T-cell (primary cell): Measurements from ENCODE around the gene CDC42BPB. TPM values are rescaled to one million over a fixed set of nuclear protein-coding genes. Genes with fewer than 3 reads are reported as not detected.

ENCODE experiments used
- ATAC-seq, 4 experiments: fragments of 200-7000 bp in 3 of 4; fragments of 150-1000 bp in 1 of 4; cut with Tn5 transposase; replicated peaks in 1 of 4; 1 replicate in 3 of 4; 2 replicates in 1 of 4; pipeline ENCODE4 v1.10.0; 2021; ENCODE audit warnings: moderate library complexity in 3 of 4, mild to moderate bottlenecking in 2 of 4, moderate number of reproducible peaks in 1 of 4
- CTCF ChIA-PET, 2 donors: fragments of 300-600 bp; sonication (Branson Sonifier 250); formaldehyde crosslinking; loops; one replicate each; lab custom pipeline; 2022; ENCODE audit warnings: antibody characterized with exemption in 2 of 2; lab: Charles Lee
- POLR2A ChIA-PET, 2 donors: fragments of 300-600 bp; sonication (Branson Sonifier 250); formaldehyde crosslinking; loops; one replicate each; lab custom pipeline; 2022; ENCODE audit warnings: antibody characterized with exemption in 2 of 2; lab: Charles Lee
- DNase-seq, 35 experiments: peaks; one replicate each; pipeline versions ENCODE4 v3.0.0 to v3.0.0-alpha.2; 2013 to 2023
- H3K27ac ChIP-seq: one replicate; pipeline ENCODE4 v1.5.1; 2013; ENCODE audit warnings: low read length
- H3K27me3 ChIP-seq, 2 experiments: replicated peaks in 1 of 2; 1 replicate in 1 of 2; 2 replicates in 1 of 2; pipeline versions ENCODE4 v1.6.1 to v1.7.0; 2013; ENCODE audit warnings: low read length in 1 of 2, mixed read lengths in 1 of 2; ENCODE audit not compliant: control insufficient read depth in 2 of 2, insufficient read depth in 2 of 2; ENCODE audit errors: extremely low read depth in 1 of 2
- H3K36me3 ChIP-seq, 2 donors: 1 replicate in 1 of 2; 2 replicates in 1 of 2; pipeline versions ENCODE4 v1.6.1 to v1.7.0; 2013; ENCODE audit warnings: low read length in 1 of 2; ENCODE audit not compliant: control insufficient read depth in 2 of 2, insufficient read depth in 1 of 2; ENCODE audit errors: extremely low read depth in 1 of 2
- H3K4me1 ChIP-seq, 2 experiments: 1 replicate in 1 of 2; 2 replicates in 1 of 2; pipeline versions ENCODE4 v1.6.1 to v1.7.0; 2013; ENCODE audit warnings: low read length in 2 of 2, mixed read lengths in 1 of 2; ENCODE audit not compliant: insufficient read depth in 2 of 2, control insufficient read depth in 1 of 2; ENCODE audit errors: extremely low read depth in 1 of 2
- H3K4me3 ChIP-seq, 2 donors: 1 replicate in 1 of 2; 2 replicates in 1 of 2; pipeline versions ENCODE4 v1.5.1 to v1.7.0; 2013; ENCODE audit warnings: mild to moderate bottlenecking in 2 of 2, low read length in 1 of 2, moderate library complexity in 1 of 2; ENCODE audit not compliant: control insufficient read depth in 1 of 2; ENCODE audit errors: extremely low read depth in 1 of 2
- H3K9me3 ChIP-seq: 2 replicates; pipeline ENCODE4 v1.7.0; 2013
- H3K27ac Mint-ChIP-seq, 2 donors: one replicate each; pipeline ENCODE4 v1.8.0; 2020 to 2021; ENCODE audit warnings: mild to moderate bottlenecking in 2 of 2, mixed read lengths in 2 of 2
- H3K27me3 Mint-ChIP-seq, 2 donors: one replicate each; pipeline ENCODE4 v1.8.0; 2021 to 2022; ENCODE audit warnings: mixed read lengths in 2 of 2
- H3K36me3 Mint-ChIP-seq: one replicate; pipeline ENCODE4 v1.8.0; 2021; ENCODE audit warnings: mixed read lengths
- H3K4me1 Mint-ChIP-seq, 3 donors: one replicate each; pipeline ENCODE4 v1.8.0; 2020 to 2022; ENCODE audit warnings: mixed read lengths in 3 of 3, mild to moderate bottlenecking in 1 of 3
- H3K4me3 Mint-ChIP-seq, 3 donors: one replicate each; pipeline ENCODE4 v1.8.0; 2020 to 2022; ENCODE audit warnings: mild to moderate bottlenecking in 3 of 3, mixed read lengths in 3 of 3, moderate library complexity in 3 of 3
- H3K9me3 Mint-ChIP-seq, 3 donors: one replicate each; pipeline ENCODE4 v1.8.0; 2020 to 2022; ENCODE audit warnings: mixed read lengths in 3 of 3
- WGBS: methylation state at CpG from one replicate; pipeline ENCODE4 v1.1.5; 2013; ENCODE audit warnings: missing lambda C conversion rate; ENCODE audit not compliant: insufficient coverage; 5-methylcytosine and 5-hydroxymethylcytosine counted together
- total RNA-seq, 35 experiments: library from RNA in 6 of 35; stranded (reverse) in 6 of 35; fragments of 120-200 nt in 1 of 35; gene quantifications; one replicate each; pipeline versions ENCODE4 v1.2.1 to v1.2.4 and lab custom pipeline; 2013 to 2026

Gene CDC42BPB
- total RNA-seq, 5 donors from 2014 or later (not counting 1 experiment from before 2014, with no cell fraction given) = 5.3 to 17.5 (median 11.2) TPM

GRCh38 chr14:102998393-102998792 is 59.0 kb downstream of the CDC42BPB start:
- no peaks in the 10 kb centered on the region for H3K4me1 ChIP-seq
- Mint-ChIP-seq H3K36me3 (peaks cover 4% of the 10 kb centered on the region), H3K9me3 (no peaks in the 10 kb centered on the region), H3K27me3 (no peaks in the 10 kb centered on the region), H3K4me3 (no peak overlapping the region), H3K27ac (no peak overlapping the region), H3K4me1 (no peaks in the 10 kb centered on the region)
- POLR2A ChIA-PET = no interaction called here
- H3K27me3 ChIP-seq = peaks cover 0 to 15% of the 10 kb centered on the region in 2 experiments
- no peak overlapping the region for H3K4me3 ChIP-seq
- CTCF ChIA-PET = no interaction called here
- no peak overlapping the region for H3K27ac ChIP-seq
- H3K9me3 ChIP-seq = no peaks in the 10 kb centered on the region
- no peak for DNase-seq
- WGBS = 86% methylated on average over 4 of the region's 6 CpGs
- H3K36me3 ChIP-seq = no peaks in the 10 kb centered on the region
- ATAC-seq = no peak

DNA sequence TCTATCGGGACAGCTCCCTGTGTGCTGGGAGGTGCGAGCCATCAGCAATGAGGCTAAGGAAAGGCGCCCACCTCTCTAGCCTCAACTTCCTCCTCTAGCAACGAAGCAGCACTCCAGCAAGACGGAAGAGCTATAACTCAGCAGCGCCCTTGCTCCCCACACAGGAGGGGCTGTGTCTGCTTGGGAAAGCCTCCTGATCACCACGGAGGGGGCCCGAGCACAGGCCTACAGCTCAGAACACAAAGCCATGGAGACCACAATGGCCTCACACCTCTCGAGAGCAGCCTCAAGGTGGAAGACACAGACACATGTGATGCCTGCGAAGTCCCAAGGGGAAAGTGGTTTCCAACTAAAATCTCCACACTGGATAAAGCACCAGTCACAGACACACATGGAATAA is 60.4 kb downstream of the CDC42BPB start:
- no peak overlapping the region for H3K27ac Mint-ChIP-seq

GRCh38 chr14:102994689-102995088 is 62.7 kb downstream of the CDC42BPB start:
- DNase-seq (no peak), ATAC-seq (no peak)
- no peak overlapping the region for H3K4me3 ChIP-seq
- Mint-ChIP-seq H3K4me1 (no peaks in the 10 kb centered on the region), H3K36me3 (peaks cover 10% of the 10 kb centered on the region), H3K27ac (no peak overlapping the region), H3K9me3 (peaks cover 0 to 3% (median 0%) of the 10 kb centered on the region in 3 donors), H3K27me3 (no peaks in the 10 kb centered on the region), H3K4me3 (no peak overlapping the region)
- POLR2A ChIA-PET = no interaction called here
- peaks cover 0 to 3% of the 10 kb centered on the region in 2 donors for H3K36me3 ChIP-seq
- H3K4me1 ChIP-seq = no peaks in the 10 kb centered on the region
- CTCF ChIA-PET = no interaction called here
- peaks cover 0 to 11% of the 10 kb centered on the region in 2 experiments for H3K27me3 ChIP-seq
- 57% methylated on average over 3 of the region's 4 CpGs for WGBS
- H3K27ac ChIP-seq = no peak overlapping the region
- H3K9me3 ChIP-seq = no peaks in the 10 kb centered on the region

More for the DNA sequence above, 60.4 kb downstream of the CDC42BPB start:
- Mint-ChIP-seq H3K36me3 (peaks cover 4% of the 10 kb centered on the region), H3K27me3 (no peaks in the 10 kb centered on the region), H3K9me3 (no peaks in the 10 kb centered on the region), H3K4me3 (no peak overlapping the region), H3K4me1 (no peaks in the 10 kb centered on the region)
- peaks cover 0 to 11% of the 10 kb centered on the region in 2 experiments for H3K27me3 ChIP-seq
- POLR2A ChIA-PET = no interaction called here
- CTCF ChIA-PET = interaction anchor here in 1 of 2 donors (0.6 kb wide), 1 partner anchor 300 kb away, joined by 5 read pairs; no protein-coding TSS in a partner anchor
- H3K4me1 ChIP-seq = no peaks in the 10 kb centered on the region
- H3K27ac ChIP-seq = no peak overlapping the region
- ATAC-seq = no peak
- DNase-seq = no peak
- 44% methylated on average over 5 of the region's 10 CpGs for WGBS
- H3K4me3 ChIP-seq = no peak overlapping the region
- H3K36me3 ChIP-seq = no peaks in the 10 kb centered on the region
- H3K9me3 ChIP-seq = no peaks in the 10 kb centered on the region

- peaks cover 0 to 3% of the 10 kb centered on the region in 2 donors for H3K36me3 ChIP-seq
- H3K4me3 Mint-ChIP-seq = no peak overlapping the region
- DNase-seq (no peak), ATAC-seq (no peak)
- CTCF ChIA-PET = interaction anchor here in 1 of 2 donors (0.5 kb wide), 1 partner anchor 693 kb away, joined by 9 read pairs; no protein-coding TSS in a partner anchor
- peaks cover 12% of the 10 kb centered on the region for H3K36me3 Mint-ChIP-seq
- H3K27ac ChIP-seq = no peak overlapping the region
- peaks cover 3% of the 10 kb centered on the region for H3K9me3 ChIP-seq
- H3K4me1 ChIP-seq = no peaks in the 10 kb centered on the region
- no peak overlapping the region for H3K27ac Mint-ChIP-seq
- H3K4me3 ChIP-seq = no peak overlapping the region
- H3K27me3 Mint-ChIP-seq = no peaks in the 10 kb centered on the region
- H3K9me3 Mint-ChIP-seq = peaks cover 2 to 6% (median 3%) of the 10 kb centered on the region in 3 donors
- WGBS = no CpG with 5 or more reads among the region's 3 CpGs
- H3K27me3 ChIP-seq = peaks cover 0 to 11% of the 10 kb centered on the region in 2 experiments
- POLR2A ChIA-PET = no interaction called here
- H3K4me1 Mint-ChIP-seq = no peaks in the 10 kb centered on the region
These were observed 63.8 kb downstream of the CDC42BPB start for GRCh38 chr14:102993523-102993922.

DNA sequence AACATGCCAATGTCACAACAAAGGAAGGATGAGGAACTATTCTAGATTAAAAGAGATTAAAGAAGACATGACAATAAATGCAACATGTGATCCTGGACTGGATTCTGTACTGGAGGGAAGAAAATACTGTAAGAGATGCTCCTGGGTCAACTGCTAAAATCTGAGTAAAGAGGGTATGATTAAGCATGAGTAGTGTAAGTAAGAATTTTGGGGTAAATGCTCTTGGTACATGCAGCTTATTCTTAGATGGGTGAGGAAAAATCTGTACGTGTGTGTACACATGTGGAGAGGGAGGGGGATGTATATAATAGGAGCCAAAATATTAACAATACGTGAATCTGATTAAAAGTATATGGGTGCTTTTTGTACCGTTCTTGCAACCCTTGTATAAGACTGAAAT is 66.0 kb downstream of the CDC42BPB start:
- Mint-ChIP-seq H3K27me3 (no peaks in the 10 kb centered on the region), H3K4me1 (no peaks in the 10 kb centered on the region), H3K36me3 (peaks cover 25% of the 10 kb centered on the region), H3K9me3 (peaks cover 12 to 19% (median 12%) of the 10 kb centered on the region in 3 donors), H3K27ac (no peak overlapping the region), H3K4me3 (no peak overlapping the region)
- Histone ChIP-seq H3K27ac (no peak overlapping the region), H3K9me3 (peaks cover 5% of the 10 kb centered on the region), H3K4me3 (no peak overlapping the region), H3K4me1 (no peaks in the 10 kb centered on the region), H3K36me3 (peaks cover 0 to 3% of the 10 kb centered on the region in 2 donors), H3K27me3 (peaks cover 0 to 17% of the 10 kb centered on the region in 2 experiments)
- ChIA-PET CTCF (no interaction called here), POLR2A (no interaction called here)
- ATAC-seq (no peak), DNase-seq (no peak)
- 67% methylated on average over 1 of the region's 3 CpGs for WGBS

- CTCF ChIA-PET = no interaction called here
- DNase-seq (no peak), ATAC-seq (no peak)
- H3K27me3 ChIP-seq = peaks cover 0 to 13% of the 10 kb centered on the region in 2 experiments
- peaks cover 44% of the 10 kb centered on the region for H3K36me3 Mint-ChIP-seq
- H3K27ac Mint-ChIP-seq = peak overlapping the region in 1 of 2 donors; percentile 8
- H3K9me3 Mint-ChIP-seq = peaks cover 12 to 19% (median 12%) of the 10 kb centered on the region in 3 donors
- no peaks in the 10 kb centered on the region for H3K27me3 Mint-ChIP-seq
- H3K4me1 ChIP-seq = no peaks in the 10 kb centered on the region
- H3K4me1 Mint-ChIP-seq = no peaks in the 10 kb centered on the region
- WGBS = no CpG with 5 or more reads among the region's 1 CpG
- POLR2A ChIA-PET = interaction anchor here in 1 of 2 donors (0.6 kb wide), 1 partner anchor 215 kb away, joined by 4 read pairs; no protein-coding TSS in a partner anchor
- H3K4me3 ChIP-seq = no peak overlapping the region
- H3K9me3 ChIP-seq = peaks cover 5% of the 10 kb centered on the region
- H3K4me3 Mint-ChIP-seq = no peak overlapping the region
- H3K36me3 ChIP-seq = peaks cover 0 to 3% of the 10 kb centered on the region in 2 donors
- no peak overlapping the region for H3K27ac ChIP-seq
These were observed 69.3 kb downstream of the CDC42BPB start for GRCh38 chr14:102988054-102988453.
